Breast epithelium (tissue), 3 donors: Measurements from ENCODE around the gene COPG2.

Experiments
- POLR2AphosphoS5 ChIP-seq, 3 donors: sonication (generic); formaldehyde crosslinking; IDR thresholded peaks; one replicate each; pipeline ENCODE4 v1.6.1; 2017; ENCODE audit warnings: antibody characterized with exemption in 3 of 3
- TF ChIP-seq, protein P1 (sequence below), 3 donors: fragments of 450-650 bp; IDR thresholded peaks; one replicate each; pipeline ENCODE4 v1.5.1; 2016 to 2017; ENCODE audit warnings: antibody characterized with exemption in 3 of 3, mild to moderate bottlenecking in 3 of 3, moderate library complexity in 3 of 3

DNA sequence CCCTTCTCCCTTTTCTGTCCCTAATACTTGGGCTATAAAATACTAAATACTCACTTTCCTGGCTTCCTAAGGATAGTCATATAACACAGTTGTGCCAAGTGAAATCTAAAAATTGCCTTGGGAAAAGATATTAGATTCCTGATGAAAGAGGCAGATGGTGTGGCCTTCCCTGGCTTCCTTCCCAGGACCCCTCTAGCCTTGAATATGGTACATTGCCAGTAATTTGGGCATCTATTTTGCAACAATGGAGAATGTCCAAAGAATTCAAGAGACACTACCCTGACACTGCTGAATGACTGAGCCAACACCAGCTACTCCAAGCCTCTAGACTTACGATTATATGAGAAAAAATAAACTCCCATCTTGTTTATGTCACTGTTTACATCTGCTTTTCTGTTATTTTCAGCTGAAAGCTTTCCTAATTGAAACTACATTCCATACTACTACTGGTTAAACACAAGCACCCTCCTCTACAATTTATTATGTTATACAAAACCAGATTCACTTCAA is 17.9 kb downstream of the COPG2 start:
- TF ChIP-seq POLR2AphosphoS5 (IDR thresholded peaks at IDR 0.05), result no peak
- TF ChIP-seq, protein P1, sequence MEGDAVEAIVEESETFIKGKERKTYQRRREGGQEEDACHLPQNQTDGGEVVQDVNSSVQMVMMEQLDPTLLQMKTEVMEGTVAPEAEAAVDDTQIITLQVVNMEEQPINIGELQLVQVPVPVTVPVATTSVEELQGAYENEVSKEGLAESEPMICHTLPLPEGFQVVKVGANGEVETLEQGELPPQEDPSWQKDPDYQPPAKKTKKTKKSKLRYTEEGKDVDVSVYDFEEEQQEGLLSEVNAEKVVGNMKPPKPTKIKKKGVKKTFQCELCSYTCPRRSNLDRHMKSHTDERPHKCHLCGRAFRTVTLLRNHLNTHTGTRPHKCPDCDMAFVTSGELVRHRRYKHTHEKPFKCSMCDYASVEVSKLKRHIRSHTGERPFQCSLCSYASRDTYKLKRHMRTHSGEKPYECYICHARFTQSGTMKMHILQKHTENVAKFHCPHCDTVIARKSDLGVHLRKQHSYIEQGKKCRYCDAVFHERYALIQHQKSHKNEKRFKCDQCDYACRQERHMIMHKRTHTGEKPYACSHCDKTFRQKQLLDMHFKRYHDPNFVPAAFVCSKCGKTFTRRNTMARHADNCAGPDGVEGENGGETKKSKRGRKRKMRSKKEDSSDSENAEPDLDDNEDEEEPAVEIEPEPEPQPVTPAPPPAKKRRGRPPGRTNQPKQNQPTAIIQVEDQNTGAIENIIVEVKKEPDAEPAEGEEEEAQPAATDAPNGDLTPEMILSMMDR (IDR thresholded peaks at IDR 0.05), result no peak
